Stimulated activated CD8-positive, alpha-beta memory T cell treated with anti-CD3 and anti-CD28 coated beads, Interleukin-15, amount 100 ng/mL, for 1 hour (primary cell): ENCODE results near the gene CSNK2B.
A peak's percentile ranks its signal among the peaks of the same experiment; 100 is the strongest.

ENCODE experiments used
- DNase-seq: peaks from one replicate; pipeline ENCODE4 v3.0.0-alpha.2; 2020; ENCODE audit warnings: low read depth

The CSNK2B gene

GRCh38 chr6:31665501-31666336, at the start of gene CSNK2B:
TSS of gene CSNK2B (plus strand) at chr6:31666080. CDS start at chr6:31666832, 752 bp downstream.
- peak; percentile 95 for DNase-seq

DNA sequence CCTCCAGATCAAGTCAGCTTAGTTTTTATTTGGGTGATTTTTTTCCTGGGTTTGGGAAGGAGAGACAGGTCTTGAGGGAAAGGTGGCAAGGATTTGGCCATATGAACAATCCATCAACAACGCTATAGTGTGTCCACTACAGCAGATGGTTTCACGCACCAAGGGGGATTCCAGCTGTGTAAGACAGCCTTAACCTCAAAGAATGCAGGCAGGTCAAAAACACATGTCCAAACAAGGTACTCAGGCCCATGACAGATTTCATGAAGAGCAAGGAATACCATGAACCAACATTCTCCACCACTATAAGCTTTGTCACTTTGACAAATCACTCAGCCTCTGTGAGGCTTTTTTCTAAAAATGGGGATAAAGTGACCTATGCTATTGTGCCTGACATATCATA, 48.9 kb upstream of the CSNK2B start:
- no peak for DNase-seq

GRCh38 chr6:31619805-31620585, 45.9 kb upstream of the CSNK2B start:
- DNase-seq = peak; percentile 90

DNA sequence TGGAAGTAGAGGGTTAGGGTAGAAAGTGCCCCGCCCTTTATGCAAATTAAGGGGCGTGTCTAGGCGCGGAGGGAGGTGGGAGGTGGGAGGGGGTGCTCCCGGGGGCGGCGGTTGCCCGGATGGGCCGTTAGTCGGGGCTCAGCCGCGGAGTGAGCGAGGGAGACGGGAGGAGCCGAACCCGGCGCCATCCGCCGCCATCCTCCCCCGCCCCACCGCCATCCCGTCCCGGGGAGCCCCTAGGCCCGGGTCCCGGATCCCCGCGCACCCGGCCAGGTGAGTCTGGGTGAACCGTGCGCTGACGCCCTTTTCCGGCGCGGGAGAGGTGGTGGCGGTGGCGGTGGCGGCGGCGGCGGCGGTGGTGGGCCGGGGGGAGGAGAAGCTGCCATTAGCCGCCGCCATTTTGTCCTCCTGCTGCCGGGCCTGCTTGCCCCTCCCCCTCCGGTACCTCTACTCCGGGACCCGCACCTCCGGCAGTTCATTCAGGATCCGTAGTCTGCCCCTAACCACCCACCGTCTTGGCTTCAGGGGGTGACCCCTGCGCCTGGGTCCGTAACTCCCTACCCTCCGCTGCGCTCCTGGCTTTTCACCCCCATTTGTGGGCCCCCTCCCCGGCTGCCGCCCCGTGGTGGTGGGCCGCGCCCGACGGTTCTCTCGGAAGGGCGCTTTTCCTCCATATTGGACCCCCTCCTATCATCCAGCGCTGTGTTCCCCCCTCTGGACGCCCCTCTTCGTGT, 45.1 kb upstream of the CSNK2B start, which contains the start of gene PRRC2A:
PRRC2A (plus strand) TSS at position 130 of the 734 bp plus-strand sequence. CDS start 2,075 bp downstream, outside the sequence.
- DNase-seq = peak; percentile 51

- no peak for DNase-seq
Measured at GRCh38 chr6:31621320-31621939, 44.5 kb upstream of the CSNK2B start.

GRCh38 chr6:31621991-31622390, 43.9 kb upstream of the CSNK2B start:
- DNase-seq = no peak

- no peak for DNase-seq
Measured at GRCh38 chr6:31622684-31623091, 43.2 kb upstream of the CSNK2B start.

GRCh38 chr6:31624070-31624469, 41.8 kb upstream of the CSNK2B start:
- DNase-seq = no peak

DNA sequence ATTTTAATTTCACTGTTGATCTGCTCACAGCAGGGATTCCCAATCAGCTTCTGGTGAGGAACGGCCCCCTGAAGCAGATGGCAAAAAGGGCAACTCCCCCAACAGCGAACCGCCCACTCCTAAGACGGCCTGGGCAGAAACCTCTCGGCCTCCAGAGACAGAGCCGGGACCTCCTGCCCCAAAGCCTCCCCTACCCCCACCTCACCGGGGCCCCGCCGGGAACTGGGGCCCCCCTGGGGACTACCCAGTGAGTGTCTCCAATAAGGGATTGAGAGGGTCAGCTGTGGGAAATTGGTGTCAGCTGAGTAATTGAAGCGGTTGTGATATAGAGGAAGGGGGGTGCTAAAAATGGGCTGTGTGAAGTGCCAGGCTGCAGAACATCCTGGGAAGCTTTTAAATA, 38.9 kb upstream of the CSNK2B start:
- DNase-seq = no peak

DNA sequence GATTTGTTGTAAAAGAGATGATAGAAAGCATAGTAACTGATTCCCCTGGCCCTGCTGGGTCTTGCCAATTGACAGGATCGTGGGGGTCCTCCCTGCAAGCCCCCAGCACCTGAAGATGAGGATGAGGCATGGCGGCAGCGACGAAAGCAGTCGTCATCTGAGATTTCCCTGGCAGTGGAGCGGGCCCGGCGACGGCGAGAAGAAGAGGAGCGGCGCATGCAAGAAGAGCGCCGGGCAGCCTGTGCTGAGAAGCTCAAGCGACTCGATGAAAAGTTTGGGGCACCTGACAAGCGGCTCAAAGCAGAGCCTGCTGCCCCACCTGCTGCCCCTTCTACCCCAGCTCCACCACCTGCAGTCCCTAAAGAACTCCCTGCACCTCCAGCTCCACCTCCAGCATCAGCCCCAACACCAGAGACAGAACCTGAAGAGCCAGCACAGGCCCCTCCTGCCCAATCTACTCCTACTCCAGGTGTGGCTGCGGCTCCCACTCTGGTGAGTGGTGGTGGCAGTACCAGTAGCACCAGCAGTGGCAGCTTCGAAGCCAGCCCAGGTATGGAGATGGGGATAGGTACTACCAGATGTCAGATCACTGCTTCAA, 38.1 kb upstream of the CSNK2B start:
- DNase-seq = no peak

- DNase-seq = no peak
Measured at GRCh38 chr6:31629014-31629413, 36.9 kb upstream of the CSNK2B start.

DNA sequence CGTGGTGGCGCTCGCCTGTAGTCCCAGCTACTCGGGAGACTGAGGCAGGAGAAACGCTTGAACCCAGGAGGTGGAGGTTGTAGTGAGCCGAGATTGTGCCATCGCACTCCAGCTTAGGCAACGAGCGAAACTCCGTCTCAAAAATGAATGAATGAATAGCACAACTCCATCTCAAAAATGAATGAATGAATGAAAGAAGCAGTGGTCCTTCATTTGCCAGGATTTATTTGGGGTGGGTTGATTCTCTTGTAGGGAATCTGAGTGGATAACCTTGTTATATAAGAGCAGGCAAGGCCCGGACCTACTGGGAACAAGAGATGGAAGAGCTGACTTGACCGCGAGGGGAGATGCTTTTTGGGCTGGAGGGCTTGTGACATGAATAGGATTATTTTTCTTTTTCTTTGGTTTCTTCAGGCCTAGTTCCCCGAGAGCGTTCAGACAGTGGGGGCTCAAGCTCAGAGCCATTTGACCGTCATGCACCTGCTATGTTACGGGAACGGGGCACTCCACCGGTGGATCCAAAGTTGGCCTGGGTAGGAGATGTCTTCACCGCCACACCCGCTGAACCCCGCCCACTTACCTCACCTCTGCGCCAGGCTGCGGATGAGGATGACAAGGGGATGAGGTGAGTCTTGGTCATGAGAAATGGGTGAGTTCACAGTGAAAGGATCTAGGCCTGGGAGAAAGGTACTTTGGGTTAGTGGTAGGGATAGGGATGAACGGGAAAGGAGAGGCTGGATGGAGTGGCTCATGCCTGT, 35.5 kb upstream of the CSNK2B start:
- no peak for DNase-seq

DNA sequence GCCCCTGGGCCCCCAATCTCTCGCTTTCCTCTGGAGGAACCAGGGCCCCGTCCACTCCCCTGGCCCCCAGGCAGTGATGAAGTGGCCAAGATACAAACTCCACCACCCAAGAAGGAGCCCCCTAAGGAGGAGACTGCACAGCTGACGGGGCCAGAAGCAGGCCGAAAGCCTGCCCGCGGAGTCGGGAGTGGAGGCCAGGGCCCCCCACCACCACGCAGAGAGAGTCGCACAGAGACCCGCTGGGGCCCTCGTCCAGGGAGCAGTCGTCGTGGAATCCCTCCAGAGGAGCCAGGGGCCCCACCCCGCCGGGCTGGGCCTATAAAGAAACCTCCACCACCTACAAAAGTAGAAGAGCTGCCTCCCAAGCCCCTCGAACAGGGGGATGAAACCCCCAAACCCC, 34.7 kb upstream of the CSNK2B start:
- no peak for DNase-seq

DNA sequence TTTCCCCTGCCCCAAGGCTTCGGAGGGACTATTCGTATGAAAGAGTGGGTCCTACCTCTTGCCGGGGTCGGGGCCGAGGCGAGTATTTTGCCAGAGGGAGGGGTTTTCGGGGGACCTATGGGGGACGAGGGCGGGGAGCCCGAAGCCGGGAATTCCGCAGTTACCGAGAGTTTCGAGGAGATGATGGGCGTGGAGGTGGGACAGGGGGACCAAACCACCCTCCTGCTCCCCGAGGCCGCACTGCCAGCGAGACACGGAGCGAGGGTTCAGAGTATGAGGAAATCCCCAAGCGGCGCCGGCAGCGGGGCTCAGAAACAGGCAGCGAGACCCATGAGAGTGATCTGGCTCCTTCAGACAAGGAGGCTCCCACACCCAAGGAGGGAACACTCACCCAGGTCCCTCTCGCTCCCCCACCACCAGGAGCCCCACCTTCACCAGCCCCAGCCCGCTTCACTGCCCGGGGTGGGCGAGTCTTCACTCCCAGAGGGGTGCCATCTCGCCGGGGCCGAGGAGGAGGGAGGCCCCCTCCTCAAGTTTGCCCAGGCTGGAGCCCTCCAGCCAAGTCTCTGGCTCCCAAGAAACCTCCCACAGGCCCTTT, 34.1 kb upstream of the CSNK2B start:
- DNase-seq = no peak

DNA sequence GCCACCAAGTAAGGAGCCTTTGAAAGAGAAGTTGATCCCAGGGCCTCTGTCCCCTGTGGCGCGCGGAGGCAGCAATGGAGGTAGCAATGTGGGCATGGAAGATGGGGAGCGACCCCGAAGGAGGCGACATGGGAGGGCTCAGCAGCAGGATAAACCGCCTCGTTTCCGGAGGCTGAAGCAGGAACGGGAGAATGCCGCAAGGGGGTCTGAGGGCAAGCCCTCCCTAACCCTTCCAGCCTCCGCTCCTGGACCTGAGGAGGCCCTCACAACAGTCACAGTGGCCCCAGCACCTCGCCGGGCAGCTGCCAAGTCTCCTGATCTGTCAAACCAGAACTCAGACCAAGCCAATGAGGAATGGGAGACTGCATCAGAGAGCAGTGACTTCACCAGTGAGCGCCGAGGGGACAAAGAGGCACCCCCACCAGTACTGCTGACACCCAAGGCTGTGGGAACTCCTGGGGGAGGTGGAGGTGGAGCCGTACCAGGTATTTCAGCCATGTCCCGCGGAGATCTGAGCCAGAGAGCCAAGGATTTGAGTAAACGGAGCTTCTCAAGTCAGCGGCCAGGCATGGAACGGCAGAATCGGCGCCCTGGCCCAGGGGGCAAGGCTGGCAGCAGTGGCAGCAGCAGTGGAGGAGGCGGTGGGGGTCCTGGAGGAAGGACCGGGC, 33.5 kb upstream of the CSNK2B start:
- DNase-seq = no peak

DNA sequence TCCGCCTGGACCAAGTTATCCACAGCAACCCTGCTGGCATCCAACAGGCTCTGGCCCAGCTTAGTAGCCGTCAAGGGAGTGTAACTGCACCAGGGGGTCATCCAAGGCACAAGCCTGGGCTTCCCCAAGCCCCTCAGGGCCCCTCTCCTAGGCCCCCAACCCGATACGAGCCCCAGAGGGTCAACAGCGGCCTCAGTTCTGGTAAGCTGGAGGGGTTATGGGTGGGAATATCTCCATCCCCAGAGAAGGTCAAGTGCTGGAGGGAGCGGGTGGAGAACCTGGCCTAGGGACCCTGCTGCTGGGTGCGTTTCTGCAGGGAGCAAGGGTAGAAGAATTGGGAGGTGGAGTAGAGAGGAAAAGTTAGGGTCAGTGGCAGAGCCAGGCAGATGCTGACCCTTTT, 32.4 kb upstream of the CSNK2B start:
- no peak for DNase-seq

- DNase-seq = no peak
Measured at GRCh38 chr6:31634131-31634530, 31.7 kb upstream of the CSNK2B start.

GRCh38 chr6:31634969-31635575, 30.8 kb upstream of the CSNK2B start:
- DNase-seq = no peak
